H9 (cell line): ENCODE measurements around the gene ASCC1. TPM values are rescaled to one million over a fixed set of nuclear protein-coding genes. Genes with fewer than 3 reads are reported as not detected.

ENCODE experiments used
- DNase-seq: peaks from one replicate; pipeline ENCODE4 v3.0.0-alpha.2; 2017
- H2AFZ ChIP-seq: one replicate; pipeline ENCODE4 v1.6.1; 2013; ENCODE audit warnings: mild to moderate bottlenecking, low read length, control low read depth, moderate library complexity
- H2AK5ac ChIP-seq: 2 replicates; pipeline ENCODE4 v1.6.1; 2013; ENCODE audit warnings: low read length, control low read depth, mixed read lengths; ENCODE audit not compliant: insufficient read length
- H2BK120ac ChIP-seq: one replicate; pipeline ENCODE4 v1.6.1; 2013; ENCODE audit warnings: low read depth, mild to moderate bottlenecking, low read length, control low read depth, inconsistent platforms; ENCODE audit not compliant: poor library complexity, severe bottlenecking
- H2BK12ac ChIP-seq: 2 replicates; pipeline ENCODE4 v1.6.1; 2013; ENCODE audit warnings: low read length, control low read depth, mixed read lengths, low read depth; ENCODE audit not compliant: insufficient read length
- H2BK15ac ChIP-seq: 2 replicates; pipeline ENCODE4 v1.6.1; 2013; ENCODE audit warnings: low read depth, low read length, control low read depth
- H2BK20ac ChIP-seq: one replicate; pipeline ENCODE4 v1.6.1; 2013; ENCODE audit warnings: low read depth, mild to moderate bottlenecking, low read length, control low read depth, inconsistent platforms; ENCODE audit not compliant: poor library complexity, severe bottlenecking
- H2BK5ac ChIP-seq: 2 replicates; pipeline ENCODE4 v1.6.1; 2013; ENCODE audit warnings: low read length, control low read depth, mixed read lengths; ENCODE audit not compliant: insufficient read length
- H3K14ac ChIP-seq: 2 replicates; pipeline ENCODE4 v1.6.1; 2013; ENCODE audit warnings: low read length, control low read depth; ENCODE audit not compliant: insufficient read depth
- H3K18ac ChIP-seq: 2 replicates; pipeline ENCODE4 v1.6.1; 2013; ENCODE audit warnings: low read depth, mild to moderate bottlenecking, mixed read lengths, low read length, control low read depth; ENCODE audit not compliant: insufficient read length
- H3K23ac ChIP-seq: 2 replicates; pipeline ENCODE4 v1.6.1; 2013; ENCODE audit warnings: low read length, control low read depth, mixed read lengths, low read depth; ENCODE audit not compliant: insufficient read length
- H3K23me2 ChIP-seq: 2 replicates; pipeline ENCODE4 v1.6.1; 2013; ENCODE audit warnings: low read depth, mild to moderate bottlenecking, mixed read lengths, low read length, control low read depth; ENCODE audit not compliant: insufficient read length, poor library complexity, severe bottlenecking
- H3K27ac ChIP-seq: 2 replicates; pipeline ENCODE4 v1.5.1; 2013; ENCODE audit warnings: low read length, control low read depth, mixed read lengths, low read depth; ENCODE audit not compliant: insufficient read length
- H3K27me3 ChIP-seq: 2 replicates; pipeline ENCODE4 v1.6.1; 2013; ENCODE audit warnings: low read length, control low read depth, inconsistent platforms; ENCODE audit not compliant: insufficient read depth
- H3K4ac ChIP-seq: 2 replicates; pipeline ENCODE4 v1.6.1; 2013; ENCODE audit warnings: low read depth, mild to moderate bottlenecking, control low read depth, inconsistent platforms, low read length, moderate library complexity
- H3K4me1 ChIP-seq: 2 replicates; pipeline ENCODE4 v1.6.1; 2013; ENCODE audit warnings: low read length, control low read depth, inconsistent platforms; ENCODE audit not compliant: insufficient read depth
- H3K4me2 ChIP-seq: 2 replicates; pipeline ENCODE4 v1.6.1; 2013; ENCODE audit warnings: low read length, control low read depth, mixed read lengths; ENCODE audit not compliant: insufficient read length, insufficient read depth
- H3K56ac ChIP-seq: 2 replicates; pipeline ENCODE4 v1.6.1; 2013; ENCODE audit warnings: low read depth, mild to moderate bottlenecking, mixed read lengths, low read length, control low read depth; ENCODE audit not compliant: insufficient read length
- H3K79me1 ChIP-seq: 2 replicates; pipeline ENCODE4 v1.6.1; 2013; ENCODE audit warnings: low read depth, mild to moderate bottlenecking, moderate library complexity, low read length, control low read depth, inconsistent platforms; ENCODE audit not compliant: insufficient read depth, poor library complexity, severe bottlenecking
- H3K79me2 ChIP-seq: 2 replicates; pipeline ENCODE4 v1.6.1; 2013; ENCODE audit warnings: low read length, control low read depth, inconsistent platforms; ENCODE audit not compliant: insufficient read depth
- H3K9ac ChIP-seq: 2 replicates; pipeline ENCODE4 v1.6.1; 2013; ENCODE audit warnings: low read length, control low read depth, mixed read lengths; ENCODE audit not compliant: insufficient read length; ENCODE audit errors: extremely low read depth
- H3K9me3 ChIP-seq: one replicate; pipeline ENCODE4 v1.6.1; 2013; ENCODE audit warnings: low read depth, low read length, inconsistent platforms; ENCODE audit not compliant: control insufficient read depth
- H3T11ph ChIP-seq: one replicate; pipeline ENCODE4 v1.6.1; 2013; ENCODE audit warnings: mild to moderate bottlenecking, low read length, control low read depth, inconsistent platforms
- H4K20me1 ChIP-seq: one replicate; pipeline ENCODE4 v1.6.1; 2013; ENCODE audit not compliant: control insufficient read depth, insufficient read length, insufficient read depth
- H4K5ac ChIP-seq: 2 replicates; pipeline ENCODE4 v1.6.1; 2013; ENCODE audit warnings: low read depth, mild to moderate bottlenecking, mixed read lengths, low read length, control low read depth; ENCODE audit not compliant: insufficient read length
- H4K8ac ChIP-seq: replicated peaks from 2 replicates; pipeline ENCODE4 v1.6.1; 2013; ENCODE audit warnings: low read length, control low read depth, mixed read lengths, low read depth; ENCODE audit not compliant: insufficient read length
- H4K91ac ChIP-seq: 2 replicates; pipeline ENCODE4 v1.6.1; 2013; ENCODE audit warnings: low read depth, mild to moderate bottlenecking, moderate library complexity, mixed read lengths, low read length, control low read depth; ENCODE audit not compliant: insufficient read length
- H3K27ac Mint-ChIP-seq, 3 experiments: 2 replicates in 2 of 3; 3 replicates in 1 of 3; pipeline ENCODE4 v1.8.0; 2020 to 2021; ENCODE audit warnings: mixed read lengths in 3 of 3, mild to moderate bottlenecking in 1 of 3, moderate library complexity in 1 of 3
- H3K27me3 Mint-ChIP-seq: 2 replicates; pipeline ENCODE4 v1.8.0; 2021; ENCODE audit warnings: low read depth, mild to moderate bottlenecking, moderate library complexity, mixed read lengths
- H3K36me3 Mint-ChIP-seq, 3 experiments: 2 replicates in 2 of 3; 3 replicates in 1 of 3; pipeline ENCODE4 v1.8.0; 2020 to 2021; ENCODE audit warnings: low read depth in 3 of 3, mixed read lengths in 3 of 3; ENCODE audit not compliant: insufficient read depth in 1 of 3
- H3K4me1 Mint-ChIP-seq, 2 experiments: 2 replicates each; pipeline ENCODE4 v1.8.0; 2020; ENCODE audit warnings: mixed read lengths in 2 of 2
- H3K4me3 Mint-ChIP-seq, 2 experiments: 2 replicates in 1 of 2; 3 replicates in 1 of 2; pipeline ENCODE4 v1.8.0; 2020 to 2021; ENCODE audit warnings: mild to moderate bottlenecking in 2 of 2, mixed read lengths in 2 of 2, moderate library complexity in 1 of 2
- H3K9me3 Mint-ChIP-seq, 2 experiments: 2 replicates in 1 of 2; 3 replicates in 1 of 2; pipeline ENCODE4 v1.8.0; 2020; ENCODE audit warnings: mild to moderate bottlenecking in 2 of 2, mixed read lengths in 2 of 2, moderate library complexity in 1 of 2
- WGBS: extraction: QIAGEN DNeasy Blood & Tissue Kit; methylation state at CpG from one replicate; pipeline ENCODE4 v1.1.7; 2013; ENCODE audit warnings: missing lambda C conversion rate, low lambda C conversion rate, mixed read lengths; ENCODE audit not compliant: insufficient read length; ENCODE audit errors: extremely low coverage; 5-methylcytosine and 5-hydroxymethylcytosine counted together
- total RNA-seq: library from RNA; stranded (reverse); gene quantifications from 2 replicates; pipeline ENCODE4 v1.2.1, GENCODE V29; 2021
- TF ChIP-seq, protein P1 (sequence below): fragments of 200-600 bp; sonication (generic); conservative IDR thresholded peaks from 3 replicates; pipeline ENCODE4 v1.8.0; 2021; ENCODE audit warnings: antibody characterized with exemption, mild to moderate bottlenecking

The ASCC1 gene
- total RNA-seq, 1 experiment from 2014 or later = 41.2 TPM

GRCh38 chr10:72167118-72167517, 49.0 kb downstream of the ASCC1 start:
- Histone ChIP-seq H2BK20ac (no peak overlapping the region), H2AFZ (no peak overlapping the region), H3K79me2 (no peaks in the 10 kb centered on the region), H3K23ac (no peak overlapping the region), H2BK5ac (no peak overlapping the region), H3K56ac (no peak overlapping the region), H4K5ac (no peak overlapping the region), H3K9ac (no peak overlapping the region), H3K23me2 (no peaks in the 10 kb centered on the region), H3K4me2 (no peak overlapping the region), H3K9me3 (no peaks in the 10 kb centered on the region), H3K4ac (no peak overlapping the region), H3K14ac (no peak overlapping the region), H3K4me1 (no peaks in the 10 kb centered on the region), H3K18ac (no peak overlapping the region), H3K27me3 (no peaks in the 10 kb centered on the region), H2BK12ac (no peak overlapping the region), H2BK15ac (no peak overlapping the region), H3K79me1 (no peaks in the 10 kb centered on the region), H4K20me1 (no peaks in the 10 kb centered on the region), H4K8ac (no peak overlapping the region), H3K27ac (no peak overlapping the region), H2BK120ac (no peak overlapping the region), H2AK5ac (no peak overlapping the region), H3T11ph (no peak overlapping the region), H4K91ac (no peak overlapping the region)
- peaks cover 0 to 9% (median 0%) of the 10 kb centered on the region in 3 experiments; a peak in 3 of 7 replicates for H3K36me3 Mint-ChIP-seq
- no peaks in the 10 kb centered on the region; a peak in 1 of 4 replicates for H3K4me1 Mint-ChIP-seq
- no peak for DNase-seq
- no peaks in the 10 kb centered on the region for H3K27me3 Mint-ChIP-seq
- TF ChIP-seq, protein P1, sequence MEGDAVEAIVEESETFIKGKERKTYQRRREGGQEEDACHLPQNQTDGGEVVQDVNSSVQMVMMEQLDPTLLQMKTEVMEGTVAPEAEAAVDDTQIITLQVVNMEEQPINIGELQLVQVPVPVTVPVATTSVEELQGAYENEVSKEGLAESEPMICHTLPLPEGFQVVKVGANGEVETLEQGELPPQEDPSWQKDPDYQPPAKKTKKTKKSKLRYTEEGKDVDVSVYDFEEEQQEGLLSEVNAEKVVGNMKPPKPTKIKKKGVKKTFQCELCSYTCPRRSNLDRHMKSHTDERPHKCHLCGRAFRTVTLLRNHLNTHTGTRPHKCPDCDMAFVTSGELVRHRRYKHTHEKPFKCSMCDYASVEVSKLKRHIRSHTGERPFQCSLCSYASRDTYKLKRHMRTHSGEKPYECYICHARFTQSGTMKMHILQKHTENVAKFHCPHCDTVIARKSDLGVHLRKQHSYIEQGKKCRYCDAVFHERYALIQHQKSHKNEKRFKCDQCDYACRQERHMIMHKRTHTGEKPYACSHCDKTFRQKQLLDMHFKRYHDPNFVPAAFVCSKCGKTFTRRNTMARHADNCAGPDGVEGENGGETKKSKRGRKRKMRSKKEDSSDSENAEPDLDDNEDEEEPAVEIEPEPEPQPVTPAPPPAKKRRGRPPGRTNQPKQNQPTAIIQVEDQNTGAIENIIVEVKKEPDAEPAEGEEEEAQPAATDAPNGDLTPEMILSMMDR = no peak
- no peaks in the 10 kb centered on the region for H3K9me3 Mint-ChIP-seq
- H3K27ac Mint-ChIP-seq = 0 out of 7 replicates have a peak overlapping the region, but pooled peaks of 1 of the 3 experiments have one; percentile 19
- no CpG with 5 or more reads among the region's 3 CpGs for WGBS
- H3K4me3 Mint-ChIP-seq = no peak overlapping the region
